ENCODE data around the gene EGFL7.
"Not testable (repeated sequence)": the region's sequence is repeated elsewhere in the genome, so short reads cannot be mapped to it uniquely, and the experiment has no call there.

Gene EGFL7

GRCh38 chr9:136705564-136705963 lies 42.8 kb downstream of the EGFL7 start:
- DNase-seq = no peak

- no peak for DNase-seq
Measured at GRCh38 chr9:136707011-136707410, 44.3 kb downstream of the EGFL7 start.

- DNase-seq = no peak
Measured at GRCh38 chr9:136707849-136708517, 45.3 kb downstream of the EGFL7 start.

- no peak for DNase-seq
Measured at GRCh38 chr9:136709454-136710109, 46.9 kb downstream of the EGFL7 start.

- no peak for DNase-seq
Measured at GRCh38 chr9:136710543-136710942, 47.8 kb downstream of the EGFL7 start.

GRCh38 chr9:136711219-136711648 lies 48.5 kb downstream of the EGFL7 start:
- not testable (repeated sequence) for DNase-seq

GRCh38 chr9:136711751-136712689 lies 49.3 kb downstream of the EGFL7 start, which contains the start of gene DIPK1B:
DIPK1B (plus strand) TSS chr9:136712572; CDS start chr9:136712666, 94 bp downstream.
- DNase-seq = peak; percentile 25

GRCh38 chr9:136712690-136713544 lies 50.2 kb downstream of the EGFL7 start:
- DNase-seq = no peak

GRCh38 chr9:136713550-136713949 lies 50.8 kb downstream of the EGFL7 start:
- no peak for DNase-seq

- DNase-seq = no peak
Measured at GRCh38 chr9:136714096-136714892, 51.6 kb downstream of the EGFL7 start.

- DNase-seq = no peak
Measured at GRCh38 chr9:136714893-136715274, 52.2 kb downstream of the EGFL7 start.

GRCh38 chr9:136717399-136717798 lies 54.7 kb downstream of the EGFL7 start:
- no peak for DNase-seq

GRCh38 chr9:136718345-136719194 lies 55.9 kb downstream of the EGFL7 start:
- no peak for DNase-seq

- no peak for DNase-seq
Measured at GRCh38 chr9:136719195-136719880, 56.6 kb downstream of the EGFL7 start.

- DNase-seq = no peak
Measured at GRCh38 chr9:136720251-136720897, 57.7 kb downstream of the EGFL7 start.

- DNase-seq = no peak
Measured at GRCh38 chr9:136720898-136721338, 58.2 kb downstream of the EGFL7 start.

GRCh38 chr9:136721339-136722092 lies 58.8 kb downstream of the EGFL7 start:
- DNase-seq = peak; percentile 17

Data from NCI-H510A treated with DMSO at 0.1 percent for 48 hours (cell line).